GM21619 (cell line): ENCODE measurements around the gene CA12.
"Not testable (repeated sequence)": the region's sequence is repeated elsewhere in the genome, so short reads cannot be mapped to it uniquely, and the experiment has no call there.

Experiments used
- ATAC-seq: cut with Tn5 transposase; IDR thresholded peaks from one replicate; pipeline ENCODE4 v1.9.1; 2021; ENCODE audit not compliant: unreplicated experiment

Gene CA12

GRCh38 chr15:63360170-63360569, 21.5 kb downstream of the CA12 start:
- ATAC-seq = no peak

- ATAC-seq = no peak
Observed at GRCh38 chr15:63358241-63359029, 23.2 kb downstream of the CA12 start.

GRCh38 chr15:63357731-63358130, 23.9 kb downstream of the CA12 start:
- ATAC-seq = no peak

- no peak for ATAC-seq
Observed at GRCh38 chr15:63357061-63357460, 24.6 kb downstream of the CA12 start.

- no peak for ATAC-seq
Observed at GRCh38 chr15:63354821-63355650, 26.6 kb downstream of the CA12 start.

GRCh38 chr15:63353887-63354286, 27.8 kb downstream of the CA12 start:
- ATAC-seq = no peak

- no peak for ATAC-seq
Observed at GRCh38 chr15:63353261-63353660, 28.4 kb downstream of the CA12 start.

DNA sequence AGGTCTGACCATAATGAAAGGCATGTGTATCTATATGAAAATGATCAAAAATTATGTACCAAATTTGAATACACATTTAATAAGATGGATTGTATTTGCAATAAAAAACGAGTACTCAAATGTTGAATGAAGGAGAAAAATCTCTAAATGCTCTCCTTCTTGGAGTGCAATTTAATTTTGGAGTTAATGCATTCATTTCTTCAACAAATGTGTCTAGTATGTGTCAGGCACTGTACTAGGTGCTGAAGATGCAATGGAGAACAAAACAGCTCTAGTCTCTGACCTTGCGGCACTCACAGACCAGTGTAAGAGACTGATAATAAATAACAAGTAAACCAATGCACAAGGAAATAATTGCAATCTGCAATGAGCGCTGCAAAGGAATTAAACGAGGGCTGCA, 28.8 kb downstream of the CA12 start:
- ATAC-seq = no peak

- ATAC-seq = no peak
Observed at GRCh38 chr15:63351170-63351569, 30.5 kb downstream of the CA12 start.

DNA sequence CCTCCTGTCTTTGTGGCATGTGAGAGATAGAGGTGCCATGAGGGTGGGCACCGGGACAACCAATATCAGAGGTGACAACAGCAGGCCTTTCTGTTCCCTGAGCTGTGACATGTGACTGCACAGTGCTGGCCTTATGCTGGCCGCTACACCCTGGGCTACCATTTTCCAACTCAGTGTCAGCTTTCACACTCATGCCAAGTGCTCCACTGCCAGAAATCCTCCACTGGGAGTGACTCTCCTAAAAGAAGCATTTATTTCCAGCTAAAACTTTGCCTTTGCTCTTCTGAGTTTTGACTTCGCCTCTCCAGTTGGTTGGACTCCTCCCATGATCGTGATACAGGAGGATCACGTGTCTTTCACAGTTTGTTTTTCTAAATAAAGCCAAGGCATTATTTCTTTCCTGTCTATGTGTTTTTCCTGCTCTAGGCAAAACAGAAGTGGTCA, 31.4 kb downstream of the CA12 start:
- ATAC-seq = no peak

DNA sequence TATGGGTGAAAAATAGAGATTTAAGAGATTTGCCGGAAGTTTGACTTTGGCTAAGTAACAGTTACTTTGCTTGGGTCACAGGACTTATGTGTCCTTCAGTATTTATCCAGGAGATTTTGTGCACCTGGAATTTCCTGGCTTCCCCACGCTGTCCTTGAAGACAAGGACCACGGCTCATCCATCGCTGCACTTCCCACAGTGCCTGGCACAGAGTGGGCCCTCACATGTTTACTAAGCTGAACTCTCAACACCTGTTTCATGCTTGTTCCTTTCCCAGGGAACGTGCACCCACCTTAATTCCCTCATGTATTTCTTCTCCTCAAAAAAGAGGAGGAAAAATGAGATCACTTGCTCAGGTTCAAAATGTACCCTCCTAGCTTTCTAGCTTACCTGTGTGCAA, 32.0 kb downstream of the CA12 start:
- ATAC-seq = no peak

DNA sequence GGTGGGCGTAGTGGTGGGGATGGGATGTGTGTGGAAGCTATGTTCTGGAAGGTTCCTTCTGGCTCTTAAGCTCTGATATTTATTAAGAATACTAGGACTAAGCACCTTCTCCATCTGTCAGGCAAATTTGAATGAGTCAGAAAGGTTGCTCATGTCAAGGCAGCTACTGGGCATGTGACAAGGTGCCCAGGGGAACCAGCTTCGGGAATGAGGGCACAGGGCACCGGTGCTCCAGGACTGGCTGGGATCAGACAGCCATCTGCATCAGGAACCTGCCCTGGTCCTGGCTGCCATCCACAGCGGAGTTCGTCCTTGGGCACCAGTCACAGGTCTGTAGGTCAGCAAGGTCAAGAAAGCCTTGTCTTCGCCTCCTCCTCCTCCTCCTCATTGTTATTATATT, 32.5 kb downstream of the CA12 start:
- no peak for ATAC-seq

DNA sequence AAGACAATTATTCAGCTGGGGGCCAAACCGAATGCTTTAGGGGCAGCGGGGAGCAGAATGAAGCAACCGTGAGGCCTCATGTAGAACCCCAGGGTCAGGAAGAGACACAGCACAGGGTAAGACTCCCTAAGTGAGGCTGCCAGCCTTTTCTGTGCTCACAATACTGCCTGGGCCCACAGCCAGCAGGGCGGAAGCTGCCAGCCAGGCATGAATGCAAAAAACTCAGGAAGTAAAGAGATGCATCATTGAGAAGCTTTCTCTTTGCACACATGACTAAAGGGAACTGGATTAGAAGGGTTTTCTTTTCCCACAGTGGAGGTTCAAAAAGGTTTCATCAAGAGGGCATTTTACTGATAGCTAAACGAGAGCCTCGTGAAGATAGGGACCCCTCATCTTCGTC, 33.3 kb downstream of the CA12 start:
- no peak for ATAC-seq

GRCh38 chr15:63347074-63347857, 34.4 kb downstream of the CA12 start:
- ATAC-seq = no peak

- no peak for ATAC-seq
Observed at GRCh38 chr15:63345391-63345752, 36.3 kb downstream of the CA12 start.

GRCh38 chr15:63344731-63345390, 36.8 kb downstream of the CA12 start:
- no peak for ATAC-seq

- not testable (repeated sequence) for ATAC-seq
Observed at GRCh38 chr15:63342996-63343562, 38.6 kb downstream of the CA12 start.

DNA sequence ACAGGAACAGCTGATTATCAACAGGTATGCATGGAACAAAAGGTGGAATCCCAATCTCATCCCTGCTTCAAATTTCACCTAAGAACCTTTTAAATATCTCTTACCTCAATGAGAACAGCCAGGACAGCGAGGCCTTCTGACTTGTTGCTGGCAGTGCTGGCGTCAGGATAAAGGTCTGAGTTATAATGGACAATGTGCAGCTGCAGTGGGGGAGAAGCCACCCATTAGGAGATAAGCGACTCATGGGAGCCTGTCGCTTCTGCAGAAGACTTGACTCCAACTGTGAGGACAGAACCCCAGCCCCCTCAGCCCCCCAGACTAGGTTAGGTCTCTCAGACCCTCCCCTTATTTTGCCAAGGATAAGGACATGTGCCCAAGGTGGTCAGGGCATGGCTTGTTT, 39.7 kb downstream of the CA12 start:
- no peak for ATAC-seq

DNA sequence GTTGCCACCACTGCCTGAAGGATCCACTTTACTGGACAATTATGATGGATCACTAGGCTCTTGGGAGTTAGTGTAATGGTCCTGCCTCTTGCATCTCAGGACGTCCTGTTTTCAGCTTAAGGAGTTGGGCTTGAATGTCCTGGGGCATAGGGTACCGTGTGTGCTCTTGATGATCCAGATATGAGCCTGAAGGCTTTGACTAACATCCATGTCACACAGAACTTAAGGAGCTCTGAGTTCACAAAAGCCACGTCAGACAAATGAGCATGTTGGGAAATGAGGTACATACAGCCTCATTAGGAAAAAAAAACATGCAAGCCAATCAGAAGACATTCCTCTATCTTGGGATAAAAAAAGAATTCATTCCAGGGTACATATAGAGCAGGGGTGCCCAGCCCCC, 40.8 kb downstream of the CA12 start:
- ATAC-seq = no peak

DNA sequence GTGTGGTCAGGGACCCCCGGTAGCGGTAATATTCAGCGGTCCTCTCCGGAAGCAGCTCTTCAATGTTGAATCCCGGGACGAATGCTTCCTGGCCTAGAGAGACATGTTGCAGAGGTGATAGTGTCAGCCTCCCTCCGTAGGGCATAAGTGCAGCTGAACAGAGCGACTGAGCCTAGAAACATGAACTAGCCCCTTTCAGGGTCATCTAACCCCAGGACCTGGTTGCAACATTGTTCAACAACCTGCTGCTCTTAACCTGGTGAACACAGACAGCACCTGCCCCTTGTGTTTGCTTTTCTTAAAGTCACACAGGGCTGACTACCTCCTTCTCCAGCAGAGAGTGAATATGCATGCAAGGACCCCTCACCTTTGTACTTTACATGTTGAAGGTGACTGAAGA, 41.3 kb downstream of the CA12 start:
- no peak for ATAC-seq

- ATAC-seq = no peak
Observed at GRCh38 chr15:63339836-63340235, 41.8 kb downstream of the CA12 start.
